ENCODE data around the gene MYO18A.

The MYO18A gene

GRCh38 chr17:29084541-29085146 lies 95.6 kb downstream of the MYO18A start:
- ChIA-PET CTCF (interaction anchor here (0.9 to 1.6 kb wide), 3 partner anchors 33 to 119 kb away, joined by 3 to 6 read pairs (median 3); no protein-coding TSS in a partner anchor), POLR2A (no interaction called here)
- TF ChIP-seq, protein P1, sequence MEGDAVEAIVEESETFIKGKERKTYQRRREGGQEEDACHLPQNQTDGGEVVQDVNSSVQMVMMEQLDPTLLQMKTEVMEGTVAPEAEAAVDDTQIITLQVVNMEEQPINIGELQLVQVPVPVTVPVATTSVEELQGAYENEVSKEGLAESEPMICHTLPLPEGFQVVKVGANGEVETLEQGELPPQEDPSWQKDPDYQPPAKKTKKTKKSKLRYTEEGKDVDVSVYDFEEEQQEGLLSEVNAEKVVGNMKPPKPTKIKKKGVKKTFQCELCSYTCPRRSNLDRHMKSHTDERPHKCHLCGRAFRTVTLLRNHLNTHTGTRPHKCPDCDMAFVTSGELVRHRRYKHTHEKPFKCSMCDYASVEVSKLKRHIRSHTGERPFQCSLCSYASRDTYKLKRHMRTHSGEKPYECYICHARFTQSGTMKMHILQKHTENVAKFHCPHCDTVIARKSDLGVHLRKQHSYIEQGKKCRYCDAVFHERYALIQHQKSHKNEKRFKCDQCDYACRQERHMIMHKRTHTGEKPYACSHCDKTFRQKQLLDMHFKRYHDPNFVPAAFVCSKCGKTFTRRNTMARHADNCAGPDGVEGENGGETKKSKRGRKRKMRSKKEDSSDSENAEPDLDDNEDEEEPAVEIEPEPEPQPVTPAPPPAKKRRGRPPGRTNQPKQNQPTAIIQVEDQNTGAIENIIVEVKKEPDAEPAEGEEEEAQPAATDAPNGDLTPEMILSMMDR (IDR thresholded peaks at IDR 0.05; ENCODE audit: control extremely low read depth, extremely low read depth, low read depth, missing control alignments): no peak
- DNase-seq (ENCODE audit: extremely low spot score): no peak

DNA sequence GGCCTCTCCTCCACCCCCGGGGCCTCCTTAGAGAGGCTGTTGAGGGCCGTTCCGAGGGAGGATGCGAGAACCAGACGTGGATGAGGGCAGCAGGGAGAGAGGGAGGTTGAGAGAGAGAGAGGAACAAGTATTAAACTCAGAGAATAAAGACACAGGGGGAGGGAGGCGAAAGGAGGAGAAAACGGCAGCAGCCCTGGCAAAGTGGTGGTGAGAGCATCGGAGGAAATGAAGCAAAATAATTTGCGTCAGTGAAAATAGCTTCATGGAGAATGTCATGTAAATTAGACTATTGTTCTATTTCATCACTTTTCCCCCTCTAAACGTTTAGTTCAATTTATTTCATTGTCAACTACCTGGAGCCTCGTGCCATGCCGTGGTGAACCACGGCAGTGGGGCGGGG lies 99.2 kb downstream of the MYO18A start:
- ChIA-PET CTCF (interaction anchor here (1.1 kb wide), 1 partner anchor 17 kb away, joined by 3 read pairs; no protein-coding TSS in a partner anchor), POLR2A (no interaction called here)
- TF ChIP-seq, protein P1 (IDR thresholded peaks at IDR 0.05; ENCODE audit: control extremely low read depth, extremely low read depth, low read depth, missing control alignments): no peak
- DNase-seq (ENCODE audit: extremely low spot score): no peak

DNA sequence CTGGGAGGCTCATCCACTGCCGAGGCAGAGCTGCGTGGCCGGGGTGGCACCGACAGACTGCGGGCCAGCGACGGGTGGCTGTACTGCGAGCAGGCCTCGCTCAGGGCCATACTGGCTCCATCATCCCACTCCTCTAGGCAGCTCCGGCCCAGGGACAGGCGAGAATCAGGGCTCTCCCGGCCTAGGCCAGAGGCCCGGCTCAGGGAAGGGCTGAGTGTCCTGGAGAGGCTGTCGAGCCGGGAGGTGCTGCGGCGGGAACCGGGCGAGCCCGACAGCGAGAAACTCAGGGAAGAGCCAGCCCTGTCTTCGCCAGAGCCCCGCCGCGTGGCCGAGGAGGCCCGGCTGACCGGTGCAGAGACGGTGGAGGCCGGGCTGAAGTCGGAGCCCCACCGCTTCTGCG lies 99.9 kb downstream of the MYO18A start:
- DNase-seq (ENCODE audit: extremely low spot score): no peak
- ChIA-PET CTCF (interaction anchor here (1.1 to 1.6 kb wide), 3 partner anchors 10 to 17 kb away, joined by 3 to 5 read pairs (median 4); no protein-coding TSS in a partner anchor), POLR2A (no interaction called here)
- TF ChIP-seq, protein P1 (IDR thresholded peaks at IDR 0.05; ENCODE audit: control extremely low read depth, extremely low read depth, low read depth, missing control alignments): no peak

DNA sequence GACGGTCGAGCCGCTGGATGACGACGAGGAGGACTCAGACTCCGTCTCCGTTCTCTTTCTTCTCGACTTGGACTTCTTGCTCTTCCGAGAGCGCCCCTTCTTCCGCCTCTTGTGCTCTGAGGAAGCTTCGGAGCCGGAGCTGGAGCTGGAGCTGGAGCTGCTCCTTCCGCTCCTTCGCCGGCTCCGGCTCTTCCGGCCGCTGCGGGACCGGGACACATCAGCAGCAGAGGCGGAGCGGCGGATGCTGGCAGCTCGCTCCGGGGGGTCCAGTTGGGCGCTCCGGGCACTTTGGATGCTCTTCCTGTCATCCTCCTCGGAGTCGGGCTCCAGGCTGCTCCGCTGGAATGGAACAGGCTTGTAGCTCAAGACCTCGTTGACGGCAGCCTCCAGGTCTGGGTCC lies 100.3 kb downstream of the MYO18A start:
- ChIA-PET POLR2A (no interaction called here), CTCF (interaction anchor here (0.8 to 1.6 kb wide), 5 partner anchors 11 to 106 kb away, joined by 3 to 5 read pairs (median 4); no protein-coding TSS in a partner anchor)
- TF ChIP-seq, protein P1 (IDR thresholded peaks at IDR 0.05; ENCODE audit: control extremely low read depth, extremely low read depth, low read depth, missing control alignments): no peak
- no peak for DNase-seq (ENCODE audit: extremely low spot score)

- no peak for DNase-seq (ENCODE audit: extremely low spot score)
- TF ChIP-seq, protein P1 (IDR thresholded peaks at IDR 0.05; ENCODE audit: control extremely low read depth, extremely low read depth, low read depth, missing control alignments): no peak
- ChIA-PET CTCF (interaction anchor here (0.8 to 1.6 kb wide), 5 partner anchors 11 to 106 kb away, joined by 3 to 5 read pairs (median 4); no protein-coding TSS in a partner anchor), POLR2A (no interaction called here)
These were observed 100.8 kb downstream of the MYO18A start for GRCh38 chr17:29079433-29079832.

DNA sequence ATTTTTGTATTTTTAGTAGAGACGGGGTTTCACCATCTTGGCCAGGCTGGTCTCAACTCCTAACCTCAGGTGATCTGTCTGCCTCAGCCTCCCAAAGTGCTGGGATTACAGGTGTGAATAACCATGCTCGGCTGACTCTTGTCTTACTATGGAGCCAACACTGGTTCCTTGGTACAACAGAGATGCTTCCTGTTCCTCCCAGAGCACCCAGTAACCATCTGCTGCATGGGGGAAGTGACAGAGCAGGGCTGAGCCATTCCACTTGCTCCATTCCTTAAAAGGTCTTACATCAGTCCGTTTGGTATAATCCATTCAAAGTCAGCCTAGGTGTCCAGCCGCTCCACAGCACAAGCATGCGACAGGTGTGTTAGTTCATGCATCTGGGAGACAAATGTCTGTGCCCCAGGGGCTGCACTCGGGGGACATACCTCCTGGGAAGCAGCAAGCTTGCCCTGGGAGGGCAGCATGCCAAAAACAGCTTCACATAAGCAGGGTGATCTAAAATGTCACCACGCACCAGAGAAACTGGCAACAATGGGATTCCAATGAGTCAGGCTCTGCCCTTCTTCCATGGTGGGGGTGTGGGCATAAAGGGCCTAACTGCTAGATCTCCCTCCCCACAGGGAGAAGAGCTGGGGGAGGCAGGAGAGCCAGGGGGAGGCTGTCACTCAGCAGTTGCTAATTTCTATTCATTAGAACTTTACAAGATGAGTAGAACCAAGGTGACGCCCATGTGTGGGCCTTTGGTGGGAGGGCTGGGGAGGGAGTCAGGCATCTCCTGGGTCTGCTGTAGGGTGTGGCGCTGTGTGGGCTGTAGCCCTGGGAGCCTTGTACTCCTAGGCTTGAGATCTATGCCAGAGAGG lies 101.8 kb downstream of the MYO18A start:
- ChIA-PET POLR2A (no interaction called here), CTCF (interaction anchor here (1.0 to 1.6 kb wide), 3 partner anchors 11 to 38 kb away, joined by 3 to 4 read pairs (median 4); no protein-coding TSS in a partner anchor)
- DNase-seq (ENCODE audit: extremely low spot score): no peak
- TF ChIP-seq, protein P1 (IDR thresholded peaks at IDR 0.05; ENCODE audit: control extremely low read depth, extremely low read depth, low read depth, missing control alignments): no peak
